Activated B cell treated with CpG ODN at 0.5 μM for 24 hours (primary cell): ENCODE measurements around the gene TBC1D13. TPM values are rescaled to one million over a fixed set of nuclear protein-coding genes. Genes with fewer than 3 reads are reported as not detected.
"Not testable (repeated sequence)": the region's sequence is repeated elsewhere in the genome, so short reads cannot be mapped to it uniquely, and the experiment has no call there.

ENCODE experiments used
- ATAC-seq: fragments of 200-7000 bp; cut with Tn5 transposase; one replicate; pipeline ENCODE4 v1.10.0; 2021; ENCODE audit warnings: low read depth, mild to moderate bottlenecking, moderate library complexity
- CTCF ChIA-PET: fragments of 350-600 bp; sonication (Branson Sonifier 250); formaldehyde crosslinking; loops from one replicate; lab custom pipeline; 2021; ENCODE audit warnings: antibody characterized with exemption; lab: Charles Lee
- POLR2A ChIA-PET: fragments of 350-600 bp; sonication (Branson Sonifier 250); formaldehyde crosslinking; loops from one replicate; lab custom pipeline; 2021; ENCODE audit warnings: antibody characterized with exemption; lab: Charles Lee
- DNase-seq: peaks from one replicate; pipeline ENCODE4 v3.0.0; 2022
- H3K27ac Mint-ChIP-seq: one replicate; pipeline ENCODE4 v1.8.0; 2020; ENCODE audit warnings: mixed read lengths
- H3K27me3 Mint-ChIP-seq: one replicate; pipeline ENCODE4 v1.8.0; 2021; ENCODE audit warnings: mixed read lengths
- H3K36me3 Mint-ChIP-seq: one replicate; pipeline ENCODE4 v1.8.0; 2021; ENCODE audit warnings: low read depth, mixed read lengths
- H3K4me1 Mint-ChIP-seq: one replicate; pipeline ENCODE4 v1.8.0; 2021; ENCODE audit warnings: mixed read lengths
- H3K4me3 Mint-ChIP-seq: one replicate; pipeline ENCODE4 v1.8.0; 2020; ENCODE audit warnings: mild to moderate bottlenecking, mixed read lengths
- H3K9me3 Mint-ChIP-seq: one replicate; pipeline ENCODE4 v1.8.0; 2020; ENCODE audit warnings: mixed read lengths
- CTCF ChIP-seq: fragments of 200-600 bp; IDR thresholded peaks from one replicate; pipeline ENCODE4 v1.8.0; 2022; ENCODE audit warnings: antibody characterized with exemption, mild to moderate bottlenecking
- intact Hi-C: fragments of 100-400 bp; cut with micrococcal nuclease; formaldehyde crosslinking; loops from one replicate; pipeline ENCODE4 v1.15.1; 2024
- total RNA-seq: library from RNA; stranded (reverse); gene quantifications from 2 replicates; pipeline ENCODE4 v1.2.3, GENCODE V29; 2022

The TBC1D13 gene
- total RNA-seq, 1 donor from 2014 or later = 26.4 TPM

- H3K36me3 Mint-ChIP-seq = peaks cover 2% of the 10 kb centered on the region
- H3K9me3 Mint-ChIP-seq = no peaks in the 10 kb centered on the region
- ChIA-PET POLR2A (no interaction called here), CTCF (no interaction called here)
- intact Hi-C loops = no loop called here
- TF ChIP-seq CTCF = no peak
- DNase-seq (no peak), ATAC-seq (no peak)
- no peaks in the 10 kb centered on the region for H3K4me1 Mint-ChIP-seq
- no peaks in the 10 kb centered on the region for H3K27me3 Mint-ChIP-seq
- no peak overlapping the region for H3K27ac Mint-ChIP-seq
- no peak overlapping the region for H3K4me3 Mint-ChIP-seq
These were observed 54.8 kb downstream of the TBC1D13 start for GRCh38 chr9:128841694-128842492.

GRCh38 chr9:128843171-128843570 lies 56.1 kb downstream of the TBC1D13 start:
- H3K9me3 Mint-ChIP-seq, H3K27me3 Mint-ChIP-seq, H3K27ac Mint-ChIP-seq, intact Hi-C loops, ATAC-seq, H3K4me1 Mint-ChIP-seq, H3K36me3 Mint-ChIP-seq, POLR2A ChIA-PET, DNase-seq, H3K4me3 Mint-ChIP-seq, CTCF ChIA-PET: not testable (repeated sequence)

GRCh38 chr9:128845186-128845931 lies 58.3 kb downstream of the TBC1D13 start:
- Mint-ChIP-seq H3K27me3 (no peaks in the 10 kb centered on the region), H3K4me3 (no peak overlapping the region), H3K36me3 (peaks cover 4% of the 10 kb centered on the region), H3K27ac (no peak overlapping the region), H3K4me1 (no peaks in the 10 kb centered on the region), H3K9me3 (peaks cover 3% of the 10 kb centered on the region)
- intact Hi-C loops = no loop called here
- ChIA-PET POLR2A (no interaction called here), CTCF (no interaction called here)
- no peak for DNase-seq
- no peak for TF ChIP-seq CTCF
- ATAC-seq = no peak

- Mint-ChIP-seq H3K4me1 (no peaks in the 10 kb centered on the region), H3K27me3 (no peaks in the 10 kb centered on the region), H3K27ac (no peak overlapping the region), H3K36me3 (peaks cover 14% of the 10 kb centered on the region), H3K4me3 (no peak overlapping the region), H3K9me3 (peaks cover 9% of the 10 kb centered on the region)
- ATAC-seq (no peak), DNase-seq (no peak)
- no peak for TF ChIP-seq CTCF
- intact Hi-C loops = no loop called here
- CTCF ChIA-PET = no interaction called here
- POLR2A ChIA-PET = interaction anchor here (0.7 kb wide), 1 partner anchor 13 kb away, joined by 10 read pairs; no protein-coding TSS in a partner anchor
These were observed 59.6 kb downstream of the TBC1D13 start for GRCh38 chr9:128846680-128847030.

- ATAC-seq (no peak), DNase-seq (no peak)
- intact Hi-C loops = no loop called here
- peaks cover 9% of the 10 kb centered on the region for H3K9me3 Mint-ChIP-seq
- H3K27ac Mint-ChIP-seq = no peak overlapping the region
- no peak overlapping the region for H3K4me3 Mint-ChIP-seq
- CTCF ChIA-PET = no interaction called here
- H3K27me3 Mint-ChIP-seq = no peaks in the 10 kb centered on the region
- peaks cover 12% of the 10 kb centered on the region for H3K36me3 Mint-ChIP-seq
- POLR2A ChIA-PET = no interaction called here
- TF ChIP-seq CTCF = no peak
- no peaks in the 10 kb centered on the region for H3K4me1 Mint-ChIP-seq
These were observed 60.8 kb downstream of the TBC1D13 start for GRCh38 chr9:128847803-128848202.

- CTCF ChIA-PET, intact Hi-C loops, POLR2A ChIA-PET, ATAC-seq, H3K27me3 Mint-ChIP-seq, H3K27ac Mint-ChIP-seq, H3K4me1 Mint-ChIP-seq, DNase-seq, H3K9me3 Mint-ChIP-seq, H3K4me3 Mint-ChIP-seq: not testable (repeated sequence)
- peaks cover 12% of the 10 kb centered on the region for H3K36me3 Mint-ChIP-seq
These were observed 64.0 kb downstream of the TBC1D13 start for GRCh38 chr9:128851024-128851423.

- H3K27me3 Mint-ChIP-seq, CTCF ChIA-PET, H3K27ac Mint-ChIP-seq, intact Hi-C loops, H3K4me1 Mint-ChIP-seq, ATAC-seq, DNase-seq, H3K4me3 Mint-ChIP-seq, H3K9me3 Mint-ChIP-seq, POLR2A ChIA-PET: not testable (repeated sequence)
- H3K36me3 Mint-ChIP-seq = peaks cover 12% of the 10 kb centered on the region
These were observed 64.9 kb downstream of the TBC1D13 start for GRCh38 chr9:128851779-128852600.

- CTCF ChIA-PET, H3K4me3 Mint-ChIP-seq, H3K9me3 Mint-ChIP-seq, ATAC-seq, intact Hi-C loops, POLR2A ChIA-PET, H3K27ac Mint-ChIP-seq, H3K27me3 Mint-ChIP-seq, H3K4me1 Mint-ChIP-seq, DNase-seq: not testable (repeated sequence)
- peaks cover 12% of the 10 kb centered on the region for H3K36me3 Mint-ChIP-seq
These were observed 65.6 kb downstream of the TBC1D13 start for GRCh38 chr9:128852646-128853045.
